Thoracic aorta (tissue), 2 donors: ENCODE measurements around the gene NOD2. TPM values are rescaled to one million over a fixed set of nuclear protein-coding genes. Genes with fewer than 3 reads are reported as not detected.

ENCODE experiments used
- ATAC-seq: fragments of 150-250 bp; one replicate; pipeline ENCODE4 v1.8.0; 2017; ENCODE audit warnings: low read depth; ENCODE audit not compliant: insufficient number of reproducible peaks, low FRiP score
- DNase-seq: peaks from one replicate; pipeline ENCODE4 v3.0.0-alpha.2; 2020; ENCODE audit warnings: low spot score
- H3K27ac ChIP-seq, 2 donors: fragments of 200-600 bp; sonication (generic); 1 replicate in 1 of 2; 2 replicates in 1 of 2; pipeline ENCODE4 v1.5.1; 2016; ENCODE audit warnings: mild to moderate bottlenecking in 2 of 2, moderate library complexity in 2 of 2
- H3K27me3 ChIP-seq: fragments of 200-600 bp; sonication (generic); replicated peaks from 2 replicates; pipeline ENCODE4 v1.6.0; 2016; ENCODE audit warnings: mild to moderate bottlenecking; ENCODE audit not compliant: insufficient read depth
- H3K36me3 ChIP-seq: fragments of 200-600 bp; sonication (generic); one replicate; pipeline ENCODE4 v1.5.1; 2016
- H3K4me1 ChIP-seq, 2 donors: fragments of 200-600 bp; sonication (generic); 1 replicate in 1 of 2; 2 replicates in 1 of 2; pipeline versions ENCODE4 v1.5.1 to v1.6.0; 2016; ENCODE audit warnings: low read depth in 2 of 2, mild to moderate bottlenecking in 1 of 2; ENCODE audit not compliant: control insufficient read depth in 1 of 2
- H3K4me3 ChIP-seq: fragments of 200-600 bp; sonication (generic); 2 replicates; pipeline ENCODE4 v1.5.1; 2016; ENCODE audit warnings: mild to moderate bottlenecking
- H3K9me3 ChIP-seq: fragments of 200-600 bp; sonication (generic); 2 replicates; pipeline ENCODE4 v1.5.1; 2016
- CTCF ChIP-seq: fragments of 200-600 bp; sonication (generic); IDR thresholded peaks from one replicate; pipeline ENCODE4 v1.5.1; 2019; ENCODE audit warnings: antibody characterized with exemption
- total RNA-seq, 2 donors: library from RNA; depleted of rRNA; stranded (reverse); fragments of >200 nt; gene quantifications; one replicate each; pipeline versions ENCODE4 v1.1.0 to v1.2.3, GENCODE V29; 2016

NOD2 gene
- total RNA-seq, 2 donors from 2014 or later: 7.4 to 10.9 TPM

DNA sequence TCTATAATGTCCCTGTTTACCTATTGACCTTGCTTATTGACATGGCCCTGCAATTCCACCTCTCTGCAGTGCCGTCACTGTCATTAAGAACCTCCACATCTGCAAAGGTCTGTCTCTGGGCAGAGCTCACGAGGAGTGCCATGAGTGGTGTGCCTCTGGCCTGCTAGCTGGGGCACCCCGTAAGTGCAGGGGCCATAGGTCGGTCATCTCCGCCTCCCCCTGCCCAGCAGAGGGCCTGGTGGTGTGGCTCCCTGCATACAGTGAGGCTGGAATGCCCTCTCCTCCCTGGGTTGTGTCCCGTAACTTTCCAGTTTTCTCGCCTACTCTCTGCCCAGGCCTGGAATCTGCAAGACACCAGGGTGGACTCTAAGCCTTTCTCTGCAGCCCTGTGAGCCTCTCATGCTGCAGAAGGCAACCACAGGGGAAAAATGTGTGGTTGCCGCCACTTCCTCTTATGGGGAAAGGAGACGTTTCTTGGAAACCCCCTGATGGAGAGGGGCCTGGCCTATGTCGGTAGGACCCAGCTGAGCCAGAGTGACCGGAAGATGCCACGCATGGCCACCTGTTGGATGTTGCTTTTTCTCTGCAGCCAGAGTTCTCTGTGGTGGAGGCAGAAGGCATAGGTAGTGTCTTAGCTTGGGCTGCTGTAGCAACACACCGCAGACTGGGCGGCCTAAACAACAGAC, 9.6 kb upstream of the NOD2 start:
- no peaks in the 10 kb centered on the region for H3K9me3 ChIP-seq
- TF ChIP-seq CTCF: no peak
- DNase-seq (no peak), ATAC-seq (no peak)
- H3K27me3 ChIP-seq: no peaks in the 10 kb centered on the region
- H3K4me3 ChIP-seq: no peak overlapping the region
- no peaks in the 10 kb centered on the region for H3K4me1 ChIP-seq
- no peak overlapping the region for H3K27ac ChIP-seq
- no peaks in the 10 kb centered on the region for H3K36me3 ChIP-seq

DNA sequence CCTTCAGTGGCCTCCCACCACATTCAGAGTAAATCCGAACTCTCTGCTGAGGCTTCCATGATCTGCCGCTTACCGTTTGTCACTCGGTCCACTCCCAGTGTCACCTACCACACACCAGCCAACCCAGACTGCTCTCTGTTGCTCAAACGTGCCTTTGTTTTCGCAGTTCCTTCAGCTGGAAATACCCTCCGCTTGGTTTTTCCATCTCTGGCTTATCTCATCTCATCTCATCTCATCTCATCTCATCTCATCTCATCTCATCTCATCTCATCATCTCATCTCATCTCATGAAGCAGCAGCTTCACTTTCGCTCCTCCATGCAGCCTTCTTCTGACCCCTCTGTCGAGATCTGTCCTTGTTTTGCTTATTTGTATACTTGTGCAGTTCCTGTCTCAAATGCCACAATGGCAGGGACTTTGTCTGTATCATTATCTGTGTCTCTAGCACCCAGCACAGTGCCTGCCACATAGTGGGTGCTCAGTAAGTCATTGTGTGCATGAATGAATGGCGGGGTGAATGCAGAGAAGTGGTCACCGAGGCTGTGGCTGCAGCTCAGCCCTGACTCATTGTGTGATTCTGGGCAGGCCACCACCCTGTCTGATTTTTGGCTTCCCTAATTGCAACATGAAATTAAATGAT, 8.5 kb upstream of the NOD2 start:
- DNase-seq (no peak), ATAC-seq (no peak)
- Histone ChIP-seq H3K9me3 (no peaks in the 10 kb centered on the region), H3K27ac (no peak overlapping the region), H3K36me3 (no peaks in the 10 kb centered on the region), H3K4me1 (no peaks in the 10 kb centered on the region), H3K27me3 (no peaks in the 10 kb centered on the region), H3K4me3 (no peak overlapping the region)
- no peak for TF ChIP-seq CTCF

DNA sequence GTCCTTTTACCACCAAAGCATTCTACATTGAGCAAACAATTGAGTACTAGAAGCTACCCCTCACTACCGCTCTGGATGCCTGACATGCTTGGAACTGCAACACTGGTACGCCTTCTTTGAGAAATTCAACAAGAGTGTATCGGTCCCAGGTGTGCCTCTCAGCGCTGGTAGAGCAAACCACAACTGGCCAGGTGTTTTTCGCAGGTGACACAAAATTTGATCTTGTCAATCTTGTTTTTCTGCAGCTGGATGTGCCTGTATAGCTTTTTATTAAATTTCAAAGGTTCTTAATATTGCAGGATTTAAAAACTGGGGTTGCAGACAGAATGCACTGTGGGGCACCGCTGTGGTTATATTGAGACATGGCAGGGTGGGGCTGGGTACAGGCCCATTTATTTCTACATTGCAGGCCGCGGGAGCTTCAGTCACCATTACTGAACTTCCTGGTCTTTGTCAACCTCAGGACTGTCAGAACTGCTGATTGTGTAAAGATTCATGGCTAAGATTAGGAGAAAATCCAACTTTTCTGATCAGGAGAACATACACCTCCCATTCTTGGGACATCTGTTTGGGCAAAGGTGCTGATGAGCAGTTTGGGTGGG, 7.8 kb upstream of the NOD2 start:
- Histone ChIP-seq H3K27me3 (no peaks in the 10 kb centered on the region), H3K36me3 (no peaks in the 10 kb centered on the region), H3K9me3 (no peaks in the 10 kb centered on the region), H3K4me1 (peaks cover 0 to 3% of the 10 kb centered on the region in 2 donors), H3K27ac (no peak overlapping the region), H3K4me3 (no peak overlapping the region)
- no peak for DNase-seq
- no peak for TF ChIP-seq CTCF
- no peak for ATAC-seq

- peaks cover 0 to 18% of the 10 kb centered on the region in 2 donors for H3K4me1 ChIP-seq
- H3K4me3 ChIP-seq: no peak overlapping the region
- no peak for DNase-seq
- H3K9me3 ChIP-seq: no peaks in the 10 kb centered on the region
- H3K27ac ChIP-seq: no peak overlapping the region
- TF ChIP-seq CTCF: no peak
- H3K36me3 ChIP-seq: no peaks in the 10 kb centered on the region
- no peaks in the 10 kb centered on the region for H3K27me3 ChIP-seq
- no peak for ATAC-seq
Measured at GRCh38 chr16:50688083-50688482, 5.3 kb upstream of the NOD2 start.

- ATAC-seq (no peak), DNase-seq (no peak)
- Histone ChIP-seq H3K27me3 (no peaks in the 10 kb centered on the region), H3K27ac (no peak overlapping the region), H3K4me3 (no peak overlapping the region), H3K36me3 (no peaks in the 10 kb centered on the region), H3K9me3 (no peaks in the 10 kb centered on the region), H3K4me1 (peaks cover 2 to 26% of the 10 kb centered on the region in 2 donors)
- no peak for TF ChIP-seq CTCF
Measured at GRCh38 chr16:50688867-50689266, 4.5 kb upstream of the NOD2 start.
